ENCODE results near the gene RNU6-1.

DNA sequence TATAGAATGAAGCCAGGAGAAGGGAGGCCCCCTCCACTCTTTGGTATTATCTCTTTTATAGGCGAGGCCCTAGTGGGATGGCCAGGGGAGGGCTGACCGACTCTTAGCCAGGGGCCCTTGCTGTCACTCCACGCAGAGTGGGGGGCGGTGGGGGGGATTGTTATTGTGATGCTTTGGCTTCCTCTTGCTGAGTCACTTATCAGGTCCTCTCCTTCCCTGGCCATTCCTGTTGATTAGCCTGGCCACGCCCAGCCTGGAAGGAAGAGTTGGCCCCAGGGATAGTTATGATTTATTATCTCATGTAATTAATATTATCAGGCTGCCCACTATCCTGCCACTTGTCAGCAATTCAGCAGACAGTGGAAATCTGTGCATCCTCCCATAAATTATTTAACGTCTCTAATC, 40.0 kb downstream of the RNU6-1 start:
- no peak for TF ChIP-seq JUN (CRISPR knock-in tag; IDR thresholded peaks at IDR 0.05)
- no peak for TF ChIP-seq CTCF (IDR thresholded peaks at IDR 0.05)
- no peak for TF ChIP-seq CBFB (CRISPR knock-in tag; IDR thresholded peaks at IDR 0.05; ENCODE audit: low read depth)
- TF ChIP-seq, protein P1, sequence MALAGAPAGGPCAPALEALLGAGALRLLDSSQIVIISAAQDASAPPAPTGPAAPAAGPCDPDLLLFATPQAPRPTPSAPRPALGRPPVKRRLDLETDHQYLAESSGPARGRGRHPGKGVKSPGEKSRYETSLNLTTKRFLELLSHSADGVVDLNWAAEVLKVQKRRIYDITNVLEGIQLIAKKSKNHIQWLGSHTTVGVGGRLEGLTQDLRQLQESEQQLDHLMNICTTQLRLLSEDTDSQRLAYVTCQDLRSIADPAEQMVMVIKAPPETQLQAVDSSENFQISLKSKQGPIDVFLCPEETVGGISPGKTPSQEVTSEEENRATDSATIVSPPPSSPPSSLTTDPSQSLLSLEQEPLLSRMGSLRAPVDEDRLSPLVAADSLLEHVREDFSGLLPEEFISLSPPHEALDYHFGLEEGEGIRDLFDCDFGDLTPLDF (CRISPR knock-in tag; IDR thresholded peaks at IDR 0.05), result no peak
- TF ChIP-seq ETV6 (CRISPR knock-in tag; IDR thresholded peaks at IDR 0.05), result no peak
- TF ChIP-seq ATF3 (CRISPR knock-in tag; conservative IDR thresholded peaks at IDR 0.05), result no peak
- no peak for TF ChIP-seq USF2 (CRISPR knock-in tag; IDR thresholded peaks at IDR 0.05)
- TF ChIP-seq SMAD4 (CRISPR knock-in tag; IDR thresholded peaks at IDR 0.05), result no peak
- TF ChIP-seq, protein P2, sequence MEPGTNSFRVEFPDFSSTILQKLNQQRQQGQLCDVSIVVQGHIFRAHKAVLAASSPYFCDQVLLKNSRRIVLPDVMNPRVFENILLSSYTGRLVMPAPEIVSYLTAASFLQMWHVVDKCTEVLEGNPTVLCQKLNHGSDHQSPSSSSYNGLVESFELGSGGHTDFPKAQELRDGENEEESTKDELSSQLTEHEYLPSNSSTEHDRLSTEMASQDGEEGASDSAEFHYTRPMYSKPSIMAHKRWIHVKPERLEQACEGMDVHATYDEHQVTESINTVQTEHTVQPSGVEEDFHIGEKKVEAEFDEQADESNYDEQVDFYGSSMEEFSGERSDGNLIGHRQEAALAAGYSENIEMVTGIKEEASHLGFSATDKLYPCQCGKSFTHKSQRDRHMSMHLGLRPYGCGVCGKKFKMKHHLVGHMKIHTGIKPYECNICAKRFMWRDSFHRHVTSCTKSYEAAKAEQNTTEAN (CRISPR knock-in tag; IDR thresholded peaks at IDR 0.05), result no peak
- no peak for TF ChIP-seq SMAD3 (CRISPR knock-in tag; IDR thresholded peaks at IDR 0.05; ENCODE audit: borderline replicate concordance)
